CD8-positive, alpha-beta memory T cell (primary cell): ENCODE data around the gene LRRC8C. TPM values are rescaled to one million over a fixed set of nuclear protein-coding genes. Genes with fewer than 3 reads are reported as not detected.
"Not testable (repeated sequence)": the region's sequence is repeated elsewhere in the genome, so short reads cannot be mapped to it uniquely, and the experiment has no call there.

Experiments used
- CTCF ChIA-PET: fragments of 350-600 bp; sonication (Branson Sonifier 250); formaldehyde crosslinking; loops from one replicate; lab custom pipeline; 2021; ENCODE audit warnings: antibody characterized with exemption; lab: Charles Lee
- POLR2A ChIA-PET: fragments of 350-600 bp; sonication (Branson Sonifier 250); formaldehyde crosslinking; loops from one replicate; lab custom pipeline; 2021; ENCODE audit warnings: antibody characterized with exemption; lab: Charles Lee
- DNase-seq, 5 donors: peaks; one replicate each; pipeline versions ENCODE4 v3.0.0 to v3.0.0-alpha.2; 2020 to 2022; ENCODE audit warnings: mixed read lengths in 1 of 5
- H3K27ac ChIP-seq: one replicate; pipeline ENCODE4 v1.7.0; 2013; ENCODE audit warnings: low read depth, mild to moderate bottlenecking, low read length, moderate library complexity
- H3K27me3 ChIP-seq: 2 replicates; pipeline ENCODE4 v1.7.0; 2013; ENCODE audit warnings: low read length, mild to moderate bottlenecking; ENCODE audit not compliant: insufficient read depth, poor library complexity, severe bottlenecking
- H3K36me3 ChIP-seq: 2 replicates; pipeline ENCODE4 v1.7.0; 2013; ENCODE audit warnings: mild to moderate bottlenecking, low read length, moderate library complexity; ENCODE audit not compliant: insufficient read depth
- H3K4me1 ChIP-seq: 2 replicates; pipeline ENCODE4 v1.7.0; 2013; ENCODE audit warnings: mild to moderate bottlenecking, low read length, moderate library complexity; ENCODE audit not compliant: insufficient read depth
- H3K4me3 ChIP-seq: 2 replicates; pipeline ENCODE4 v1.7.0; 2013; ENCODE audit warnings: mild to moderate bottlenecking, low read length
- H3K9me3 ChIP-seq: 2 replicates; pipeline ENCODE4 v1.7.0; 2013; ENCODE audit warnings: mild to moderate bottlenecking, low read length
- H3K27ac Mint-ChIP-seq, 8 donors: one replicate each; pipeline ENCODE4 v1.8.0; 2020 to 2021; ENCODE audit warnings: mixed read lengths in 8 of 8, mild to moderate bottlenecking in 6 of 8, inconsistent platforms in 3 of 8, moderate library complexity in 3 of 8
- H3K27me3 Mint-ChIP-seq, 2 donors: one replicate each; pipeline ENCODE4 v1.8.0; 2020 to 2021; ENCODE audit warnings: mixed read lengths in 2 of 2, mild to moderate bottlenecking in 1 of 2, moderate library complexity in 1 of 2
- H3K36me3 Mint-ChIP-seq, 3 donors: one replicate each; pipeline ENCODE4 v1.8.0; 2020 to 2021; ENCODE audit warnings: mixed read lengths in 3 of 3, inconsistent platforms in 1 of 3, mild to moderate bottlenecking in 1 of 3
- H3K4me1 Mint-ChIP-seq, 3 donors: one replicate each; pipeline ENCODE4 v1.8.0; 2020 to 2021; ENCODE audit warnings: mixed read lengths in 3 of 3, inconsistent platforms in 1 of 3, mild to moderate bottlenecking in 1 of 3
- H3K4me3 Mint-ChIP-seq, 7 donors: one replicate each; pipeline ENCODE4 v1.8.0; 2020 to 2021; ENCODE audit warnings: mixed read lengths in 7 of 7, mild to moderate bottlenecking in 6 of 7, moderate library complexity in 4 of 7, inconsistent platforms in 2 of 7
- H3K9me3 Mint-ChIP-seq, 5 donors: one replicate each; pipeline ENCODE4 v1.8.0; 2020 to 2022; ENCODE audit warnings: mixed read lengths in 5 of 5, mild to moderate bottlenecking in 3 of 5, moderate library complexity in 2 of 5, inconsistent platforms in 1 of 5
- polyA plus RNA-seq: library from polyadenylated mRNA; unstranded; fragments of 300-500 nt; fragmentation: Illumina TruSeq; gene quantifications from one replicate; pipeline ENCODE4 v1.2.3, GENCODE V29; 2021
- total RNA-seq, 2 experiments: library from RNA; stranded (reverse); gene quantifications; one replicate each; pipeline ENCODE4 v1.2.3, GENCODE V29; 2021

LRRC8C gene
- total and polyA plus RNA-seq, 3 experiments from 2014 or later: 19.7 to 63.5 (median 61.4) TPM

DNA sequence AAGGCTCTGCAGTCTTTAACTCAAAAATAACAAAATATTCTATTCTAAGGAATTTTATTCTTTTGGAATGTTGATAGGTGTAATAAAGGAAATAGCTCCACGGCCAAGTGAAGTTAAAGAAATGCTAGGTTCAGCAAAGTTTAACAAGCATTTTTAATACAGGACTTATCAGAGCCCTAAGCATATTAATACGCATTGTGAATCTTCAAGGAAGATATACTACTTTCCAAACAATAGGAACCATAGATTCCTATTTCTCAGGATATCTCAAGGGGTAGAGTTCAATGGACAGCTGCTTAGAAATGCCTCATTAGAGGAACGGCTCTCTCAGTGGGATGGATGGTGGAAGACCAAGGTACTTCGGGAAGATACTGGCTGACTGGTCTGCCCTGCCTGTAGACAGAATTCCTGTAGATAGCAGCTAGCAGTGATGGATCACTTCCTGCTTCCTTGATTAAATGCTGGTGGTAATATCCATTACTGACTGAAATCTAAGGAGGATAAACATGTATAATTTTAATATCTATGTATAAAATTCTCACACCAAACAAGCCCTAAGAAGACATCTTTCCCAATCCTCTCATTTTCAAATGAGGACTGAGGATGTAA, 8.1 kb upstream of the LRRC8C start:
- Mint-ChIP-seq H3K36me3 (peaks cover 4 to 15% (median 10%) of the 10 kb centered on the region in 3 donors), H3K9me3 (no peaks in the 10 kb centered on the region), H3K4me1 (peaks cover 50 to 82% (median 82%) of the 10 kb centered on the region in 3 donors), H3K27ac (peak overlapping the region in 3 of 8 donors; percentile 8 to 9 (median 9)), H3K4me3 (no peak overlapping the region), H3K27me3 (no peaks in the 10 kb centered on the region)
- ChIA-PET CTCF (interaction anchor here (2.5 to 21.0 kb wide), 4 partner anchors 10 to 140 kb away, joined by 13 to 403 read pairs (median 34); no protein-coding TSS in a partner anchor), POLR2A (interaction anchor here (2.5 kb wide), 1 partner anchor 8 kb away, joined by 8 read pairs; the partner anchor contains the start of gene LRRC8C)
- no peaks in the 10 kb centered on the region for H3K36me3 ChIP-seq
- H3K4me1 ChIP-seq: peaks cover 48% of the 10 kb centered on the region
- H3K4me3 ChIP-seq: no peak overlapping the region
- no peak overlapping the region for H3K27ac ChIP-seq
- H3K27me3 ChIP-seq: no peaks in the 10 kb centered on the region
- H3K9me3 ChIP-seq: no peaks in the 10 kb centered on the region
- no peak for DNase-seq

- peaks cover 0 to 1% of the 10 kb centered on the region in 2 donors for H3K27me3 Mint-ChIP-seq
- peak overlapping the region in 1 of 7 donors; percentile 44 for H3K4me3 Mint-ChIP-seq
These were observed 5.3 kb upstream of the LRRC8C start for GRCh38 chr1:89627596-89627962.

DNA sequence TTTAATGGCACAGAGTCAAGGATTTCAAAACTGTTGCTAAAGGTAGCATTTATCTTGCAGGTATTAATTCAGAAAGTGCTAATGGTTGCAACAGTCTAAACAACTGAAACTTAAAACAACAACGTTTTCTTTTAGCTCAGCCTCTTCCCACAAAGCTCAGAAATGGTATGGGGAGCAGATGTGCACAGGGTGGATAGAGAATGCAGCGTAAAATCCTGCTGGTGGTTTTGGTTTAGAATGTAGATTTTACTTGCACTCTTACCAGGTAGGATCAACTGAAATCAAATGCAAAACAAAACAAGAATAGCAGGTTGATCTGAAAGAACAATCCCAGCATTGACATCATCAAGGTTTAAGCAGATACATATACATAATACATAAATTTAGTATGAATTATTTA, 3.8 kb upstream of the LRRC8C start:
- CTCF ChIA-PET: interaction anchor here (1.1 to 21.0 kb wide), 7 partner anchors 9 to 356 kb away, joined by 3 to 403 read pairs (median 8); no protein-coding TSS in a partner anchor
- peaks cover 61 to 74% (median 73%) of the 10 kb centered on the region in 3 donors for H3K4me1 Mint-ChIP-seq
- Histone ChIP-seq H3K27ac (no peak overlapping the region), H3K27me3 (no peaks in the 10 kb centered on the region), H3K36me3 (no peaks in the 10 kb centered on the region), H3K4me3 (no peak overlapping the region), H3K4me1 (peaks cover 58% of the 10 kb centered on the region), H3K9me3 (no peaks in the 10 kb centered on the region)
- H3K27ac Mint-ChIP-seq: peak overlapping the region in 6 of 8 donors; percentile 45 to 88 (median 73)
- POLR2A ChIA-PET: interaction anchor here (0.6 to 6.7 kb wide), 2 partner anchors 20 to 35 kb away, joined by 3 to 90 read pairs; no protein-coding TSS in a partner anchor
- peaks cover 0 to 3% of the 10 kb centered on the region in 2 donors for H3K27me3 Mint-ChIP-seq
- no peak for DNase-seq
- peaks cover 0 to 3% (median 0%) of the 10 kb centered on the region in 5 donors for H3K9me3 Mint-ChIP-seq
- H3K4me3 Mint-ChIP-seq: peak overlapping the region in 5 of 7 donors; percentile 10 to 69 (median 61)
- H3K36me3 Mint-ChIP-seq: peaks cover 0 to 20% (median 4%) of the 10 kb centered on the region in 3 donors

More at GRCh38 chr1:89627596-89627962, 5.3 kb upstream of the LRRC8C start:
- H3K4me1 ChIP-seq: peaks cover 61% of the 10 kb centered on the region
- H3K9me3 ChIP-seq: no peaks in the 10 kb centered on the region
- no peaks in the 10 kb centered on the region for H3K27me3 ChIP-seq
- H3K36me3 ChIP-seq: no peaks in the 10 kb centered on the region
- POLR2A ChIA-PET: interaction anchor here (0.7 to 1.8 kb wide), 5 partner anchors 16 to 139 kb away, joined by 3 to 10 read pairs (median 3); partner anchors contain the start of gene LRRC8B
- peaks cover 0 to 14% (median 10%) of the 10 kb centered on the region in 3 donors for H3K36me3 Mint-ChIP-seq
- H3K4me3 ChIP-seq: no peak overlapping the region
- no peak overlapping the region for H3K27ac ChIP-seq
- H3K9me3 Mint-ChIP-seq: peaks cover 0 to 2% (median 0%) of the 10 kb centered on the region in 5 donors
- H3K4me1 Mint-ChIP-seq: peaks cover 64 to 88% (median 86%) of the 10 kb centered on the region in 3 donors
- peak overlapping the region in 6 of 8 donors; percentile 43 to 88 (median 76) for H3K27ac Mint-ChIP-seq
- DNase-seq: no peak
- CTCF ChIA-PET: interaction anchor here (0.6 to 21.0 kb wide), 5 partner anchors 12 to 154 kb away, joined by 3 to 403 read pairs (median 11); no protein-coding TSS in a partner anchor

DNA sequence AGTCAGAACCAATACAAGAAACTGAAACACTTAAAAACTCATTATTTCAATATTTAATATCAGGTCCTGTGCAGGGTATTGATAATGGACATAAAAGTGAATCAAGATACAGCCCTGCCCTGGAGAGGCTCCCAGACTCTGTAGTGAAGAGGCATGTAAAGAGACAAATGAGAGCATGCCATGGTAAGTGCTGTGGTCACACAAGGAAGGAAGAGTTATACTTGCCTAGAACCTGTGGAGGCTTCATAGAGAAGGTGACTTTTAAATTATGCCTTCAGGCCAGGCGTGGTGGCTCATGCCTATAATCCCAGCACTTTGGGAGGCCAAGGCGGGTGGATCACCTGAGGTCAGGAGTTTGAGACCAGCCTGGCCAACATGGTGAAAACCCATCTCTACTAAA, 3.3 kb upstream of the LRRC8C start:
- H3K4me3 Mint-ChIP-seq: peak overlapping the region in 6 of 7 donors; percentile 47 to 69 (median 58)
- not testable (repeated sequence) for H3K27ac ChIP-seq, H3K27me3 Mint-ChIP-seq, H3K4me3 ChIP-seq, H3K36me3 ChIP-seq, H3K9me3 Mint-ChIP-seq, H3K9me3 ChIP-seq, DNase-seq, H3K27me3 ChIP-seq
- H3K4me1 ChIP-seq: peaks cover 58% of the 10 kb centered on the region
- CTCF ChIA-PET: interaction anchor here (1.1 to 21.0 kb wide), 8 partner anchors 10 to 355 kb away, joined by 3 to 403 read pairs (median 7); no protein-coding TSS in a partner anchor
- H3K27ac Mint-ChIP-seq: peak overlapping the region in 7 of 8 donors; percentile 34 to 95 (median 80)
- POLR2A ChIA-PET: interaction anchor here (0.6 to 6.7 kb wide), 3 partner anchors 9 to 35 kb away, joined by 3 to 90 read pairs (median 7); no protein-coding TSS in a partner anchor
- H3K4me1 Mint-ChIP-seq: peaks cover 62 to 76% (median 76%) of the 10 kb centered on the region in 3 donors
- peaks cover 0 to 22% (median 4%) of the 10 kb centered on the region in 3 donors for H3K36me3 Mint-ChIP-seq

DNA sequence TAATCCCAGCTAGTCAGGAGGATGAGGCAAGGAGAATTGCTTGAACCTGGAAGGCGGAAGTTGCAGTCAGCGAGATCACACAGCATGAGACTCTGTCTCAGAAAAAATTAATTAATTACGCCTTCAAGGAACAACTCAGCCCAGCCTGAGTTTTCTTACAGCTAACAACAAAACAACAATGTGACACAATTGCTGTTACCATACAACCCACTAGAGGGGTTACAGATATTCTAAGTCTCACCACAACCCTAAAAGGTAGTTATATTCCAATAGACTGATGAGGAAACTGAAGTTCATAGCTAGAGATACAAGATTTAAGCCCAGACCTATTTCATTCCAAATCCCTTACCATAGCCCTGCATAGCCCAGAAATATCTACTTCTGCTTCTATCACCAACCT, 2.9 kb upstream of the LRRC8C start:
- H3K36me3 Mint-ChIP-seq: peaks cover 0 to 19% (median 4%) of the 10 kb centered on the region in 3 donors
- no peaks in the 10 kb centered on the region for H3K36me3 ChIP-seq
- H3K4me3 ChIP-seq: no peak overlapping the region
- no peaks in the 10 kb centered on the region for H3K27me3 ChIP-seq
- peaks cover 63% of the 10 kb centered on the region for H3K4me1 ChIP-seq
- H3K27me3 Mint-ChIP-seq: peaks cover 0 to 3% of the 10 kb centered on the region in 2 donors
- peaks cover 62 to 79% (median 77%) of the 10 kb centered on the region in 3 donors for H3K4me1 Mint-ChIP-seq
- peak overlapping the region in 7 of 8 donors; percentile 45 to 97 (median 81) for H3K27ac Mint-ChIP-seq
- ChIA-PET CTCF (interaction anchor here (1.1 to 21.0 kb wide), 8 partner anchors 10 to 355 kb away, joined by 3 to 403 read pairs (median 7); no protein-coding TSS in a partner anchor), POLR2A (interaction anchor here (0.7 to 6.7 kb wide), 3 partner anchors 10 to 106 kb away, joined by 4 to 90 read pairs (median 7); partner anchors contain the start of gene LRRC8B)
- H3K27ac ChIP-seq: no peak overlapping the region
- peak overlapping the region; percentile 0 to 96 (median 50) for H3K4me3 Mint-ChIP-seq
- peak in 1 of 5 donors; percentile 7 for DNase-seq
- peaks cover 0 to 3% (median 0%) of the 10 kb centered on the region in 5 donors for H3K9me3 Mint-ChIP-seq
- no peaks in the 10 kb centered on the region for H3K9me3 ChIP-seq

GRCh38 chr1:89631816-89632656, 884 bp upstream of the LRRC8C start:
- peak overlapping the region; percentile 90 to 98 (median 95) for H3K4me3 Mint-ChIP-seq
- peaks cover 0 to 3% of the 10 kb centered on the region in 2 donors for H3K27me3 Mint-ChIP-seq
- peak overlapping the region; percentile 95 to 99 (median 98) for H3K27ac Mint-ChIP-seq
- H3K4me1 Mint-ChIP-seq: peaks cover 71 to 85% (median 83%) of the 10 kb centered on the region in 3 donors
- no peak for DNase-seq
- H3K27ac ChIP-seq: peak overlapping the region; percentile 86
- ChIA-PET POLR2A (interaction anchor here (0.7 to 6.7 kb wide), 13 partner anchors 9 to 363 kb away, joined by 3 to 90 read pairs (median 5); partner anchors contain the start of genes LRRC8B and ZNF326), CTCF (interaction anchor here (0.9 to 21.0 kb wide), 25 partner anchors 9 to 150 kb away, joined by 3 to 403 read pairs (median 5); partner anchors contain the start of gene LRRC8B)
- no peaks in the 10 kb centered on the region for H3K9me3 ChIP-seq
- peaks cover 75% of the 10 kb centered on the region for H3K4me1 ChIP-seq
- H3K9me3 Mint-ChIP-seq: peaks cover 0 to 3% (median 0%) of the 10 kb centered on the region in 5 donors
- peak overlapping the region; percentile 70 for H3K4me3 ChIP-seq
- peaks cover 0 to 19% (median 1%) of the 10 kb centered on the region in 3 donors for H3K36me3 Mint-ChIP-seq
- H3K27me3 ChIP-seq: no peaks in the 10 kb centered on the region
- no peaks in the 10 kb centered on the region for H3K36me3 ChIP-seq
